SH-SY5Y (cell line): ENCODE data around the gene PLA2G6.

Source experiments
- GATA2 ChIP-seq: IDR thresholded peaks from 2 replicates; pipeline ENCODE4 v1.6.1; 2011; ENCODE audit warnings: mild to moderate bottlenecking, low read depth, low read length
- GATA3 ChIP-seq: IDR thresholded peaks from 2 replicates; pipeline ENCODE4 v1.6.1; 2011; ENCODE audit warnings: low read depth, mild to moderate bottlenecking, low read length, moderate library complexity

DNA sequence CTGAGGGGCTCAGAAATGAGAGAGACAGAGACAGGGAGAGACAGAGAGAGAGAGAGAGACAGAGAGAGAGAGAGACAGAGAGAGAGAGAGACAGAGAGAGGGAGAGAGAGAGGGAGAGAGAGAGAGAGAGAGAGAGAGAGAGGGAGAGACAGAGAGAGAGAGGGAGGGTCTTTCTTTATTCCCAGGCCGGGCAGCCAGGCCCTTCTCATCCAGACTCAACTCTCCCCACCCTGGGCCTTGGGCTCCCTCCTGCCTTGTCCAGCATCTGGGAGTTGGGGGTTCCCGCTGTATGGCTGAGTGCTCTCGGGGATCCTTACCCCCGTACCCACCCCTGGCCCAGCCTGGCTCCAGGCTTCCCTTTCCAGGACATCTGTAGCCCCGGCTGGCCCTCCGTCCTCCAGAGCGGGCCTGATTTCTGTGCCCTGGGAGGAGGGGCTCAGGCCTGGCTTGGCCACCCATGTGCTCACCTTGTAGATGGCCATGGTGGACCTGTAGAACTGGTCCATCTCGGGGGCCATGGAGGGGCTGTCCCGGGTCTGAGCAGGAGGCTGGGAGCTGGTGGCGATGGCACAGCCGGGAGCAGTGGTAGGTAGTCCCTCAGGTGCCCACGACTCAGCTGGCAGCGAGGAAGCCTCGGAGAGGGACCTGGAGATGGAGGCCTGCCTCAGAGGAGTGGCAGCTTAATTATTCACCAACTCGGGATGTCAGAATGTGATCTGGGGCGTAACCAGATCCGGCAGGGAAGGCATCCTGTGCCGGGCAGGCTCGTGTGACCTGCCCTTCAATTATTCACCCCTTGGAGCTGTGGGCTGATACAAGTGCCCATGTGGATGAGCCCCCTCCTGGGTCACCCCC is 71.4 kb downstream of the PLA2G6 start, which contains the start of gene BAIAP2L2:
- TF ChIP-seq GATA2: no peak
- no peak for TF ChIP-seq GATA3
